ENCODE results near the gene SNX22.

- TF ChIP-seq CTCF (IDR thresholded peaks at IDR 0.05) (no peak), POLR2A (IDR thresholded peaks at IDR 0.05; ENCODE audit: low read depth) (no peak), POLR2AphosphoS5 (IDR thresholded peaks at IDR 0.05) (no peak), EP300 (IDR thresholded peaks at IDR 0.05) (no peak)
Observed at GRCh38 chr15:64130159-64130558, 21.4 kb upstream of the SNX22 start.

All from esophagus muscularis mucosa (tissue), 4 donors.